H1 (cell line): ENCODE measurements around the gene LAMTOR3. TPM values are rescaled to one million over a fixed set of nuclear protein-coding genes. Genes with fewer than 3 reads are reported as not detected.

Experiments used
- CTCF ChIA-PET: fragments of 300-600 bp; sonication (Branson Sonifier 250); formaldehyde crosslinking; loops from one replicate; lab custom pipeline; 2021; ENCODE audit not compliant: partially characterized antibody; lab: Charles Lee
- POLR2A ChIA-PET: fragments of 300-600 bp; sonication (Branson Sonifier 250); formaldehyde crosslinking; loops from one replicate; lab custom pipeline; 2021; ENCODE audit warnings: inconsistent platforms; ENCODE audit not compliant: partially characterized antibody; lab: Charles Lee
- DNase-seq, 2 experiments: peaks; one replicate each; pipeline versions ENCODE4 v3.0.0 to v3.0.0-alpha.2; 2010 to 2022; ENCODE audit warnings: low spot score in 2 of 2, low read depth in 1 of 2, mixed read lengths in 1 of 2
- FAIRE-seq: peaks from 2 replicates; lab custom pipeline; 2011; peaks lifted over from hg19 to GRCh38; lab: Jason Lieb, UNC
- H2AFZ ChIP-seq: 2 replicates; pipeline ENCODE4 v1.8.1; 2012; ENCODE audit warnings: low read length, inconsistent platforms
- H2AK5ac ChIP-seq: 2 replicates; pipeline ENCODE4 v1.6.1; 2013; ENCODE audit warnings: low read depth, low read length
- H2BK120ac ChIP-seq: replicated peaks from 2 replicates; pipeline ENCODE3; 2013; ENCODE audit warnings: low read depth, low read length, inconsistent platforms
- H2BK12ac ChIP-seq: 2 replicates; pipeline ENCODE4 v1.6.1; 2013; ENCODE audit warnings: low read depth, low read length
- H2BK15ac ChIP-seq: 2 replicates; pipeline ENCODE4 v1.6.1; 2013; ENCODE audit warnings: low read length
- H2BK20ac ChIP-seq: 2 replicates; pipeline ENCODE4 v1.6.1; 2013; ENCODE audit warnings: low read length
- H2BK5ac ChIP-seq: 2 replicates; pipeline ENCODE4 v1.6.1; 2013; ENCODE audit warnings: low read depth, low read length
- H3K14ac ChIP-seq: 2 replicates; pipeline ENCODE4 v1.6.1; 2013; ENCODE audit warnings: inconsistent platforms; ENCODE audit not compliant: insufficient read length
- H3K18ac ChIP-seq: 2 replicates; pipeline ENCODE4 v1.6.1; 2013; ENCODE audit warnings: low read length; ENCODE audit errors: extremely low read depth
- H3K23ac ChIP-seq: 2 replicates; pipeline ENCODE4 v1.6.1; 2013; ENCODE audit warnings: inconsistent platforms; ENCODE audit not compliant: insufficient read length
- H3K23me2 ChIP-seq: 2 replicates; pipeline ENCODE4 v1.6.1; 2013; ENCODE audit warnings: low read depth, low read length
- H3K27ac ChIP-seq: 2 replicates; pipeline ENCODE4 v1.6.1; 2011; ENCODE audit warnings: low read depth, low read length, inconsistent platforms
- H3K27me3 ChIP-seq, 4 experiments: replicated peaks in 1 of 4; 1 replicate in 1 of 4; 2 replicates in 3 of 4; pipeline versions ENCODE4 v1.6.1 to v1.8.1; 2011 to 2013; ENCODE audit warnings: low read length in 3 of 4, mild to moderate bottlenecking in 3 of 4, inconsistent platforms in 2 of 4, mixed read lengths in 2 of 4, moderate library complexity in 1 of 4; ENCODE audit not compliant: control insufficient read depth in 3 of 4, insufficient read depth in 3 of 4; ENCODE audit errors: extremely low read depth in 1 of 4
- H3K36me3 ChIP-seq, 4 experiments: 2 replicates each; pipeline versions ENCODE4 v1.6.1 to v1.8.1; 2011 to 2013; ENCODE audit warnings: mild to moderate bottlenecking in 4 of 4, low read length in 3 of 4, moderate library complexity in 2 of 4, control low read depth in 1 of 4, inconsistent platforms in 1 of 4; ENCODE audit not compliant: insufficient read depth in 4 of 4, control insufficient read depth in 2 of 4
- H3K4ac ChIP-seq: replicated peaks from 2 replicates; pipeline ENCODE3; 2013; ENCODE audit warnings: low read length, low read depth, mixed read lengths, inconsistent platforms; ENCODE audit not compliant: insufficient read length
- H3K4me1 ChIP-seq, 4 experiments: replicated peaks in 1 of 4; 1 replicate in 1 of 4; 2 replicates in 3 of 4; pipeline versions ENCODE4 v1.6.1 to v1.8.1; 2011 to 2013; ENCODE audit warnings: low read length in 3 of 4, inconsistent platforms in 2 of 4, mixed read lengths in 1 of 4; ENCODE audit not compliant: insufficient read depth in 4 of 4, control insufficient read depth in 3 of 4
- H3K4me2 ChIP-seq, 2 experiments: 2 replicates each; pipeline versions ENCODE4 v1.6.1 to v1.8.1; 2011 to 2013; ENCODE audit warnings: low read depth in 2 of 2, low read length in 2 of 2, control low read depth in 1 of 2, inconsistent platforms in 1 of 2, mild to moderate bottlenecking in 1 of 2; ENCODE audit not compliant: insufficient read depth in 1 of 2
- H3K4me3 ChIP-seq, 4 experiments: fragments of 200-600, 300-600 bp in 1 of 4; sonication (generic), shearing (Covaris generic), sonication (Bioruptor Twin) in 1 of 4; 2 replicates each; pipeline versions ENCODE4 v1.5.1 to v1.8.1; 2011 to 2016; ENCODE audit warnings: low read length in 4 of 4, low read depth in 3 of 4, control low read depth in 2 of 4, inconsistent platforms in 2 of 4, mild to moderate bottlenecking in 2 of 4, mixed read lengths in 1 of 4, moderate library complexity in 1 of 4; ENCODE audit not compliant: insufficient read depth in 2 of 4; ENCODE audit errors: extremely low read depth in 1 of 4
- H3K56ac ChIP-seq: replicated peaks from 2 replicates; pipeline ENCODE3; 2013; ENCODE audit warnings: low read depth, mild to moderate bottlenecking, mixed read lengths, low read length, inconsistent platforms; ENCODE audit not compliant: insufficient read length
- H3K79me1 ChIP-seq: 2 replicates; pipeline ENCODE4 v1.6.1; 2013; ENCODE audit warnings: low read depth, low read length, control low read depth
- H3K79me2 ChIP-seq, 2 experiments: 2 replicates each; pipeline versions ENCODE4 v1.6.1 to v1.8.1; 2012 to 2013; ENCODE audit warnings: low read length in 2 of 2, mild to moderate bottlenecking in 2 of 2, inconsistent platforms in 1 of 2; ENCODE audit not compliant: insufficient read depth in 2 of 2, control insufficient read depth in 1 of 2
- H3K9ac ChIP-seq, 4 experiments: replicated peaks in 1 of 4; 1 replicate in 1 of 4; 2 replicates in 3 of 4; pipeline versions ENCODE4 v1.6.1 to v1.8.1; 2011 to 2013; ENCODE audit warnings: low read depth in 3 of 4, low read length in 3 of 4, control low read depth in 2 of 4, mild to moderate bottlenecking in 2 of 4, moderate library complexity in 2 of 4, inconsistent platforms in 1 of 4; ENCODE audit errors: extremely low read depth in 1 of 4
- H3K9me3 ChIP-seq, 2 experiments: 2 replicates each; pipeline versions ENCODE4 v1.6.1 to v1.8.1; 2012 to 2013; ENCODE audit warnings: mild to moderate bottlenecking in 2 of 2, moderate library complexity in 2 of 2, control low read depth in 1 of 2, inconsistent platforms in 1 of 2, low read depth in 1 of 2, low read length in 1 of 2, mixed read lengths in 1 of 2; ENCODE audit not compliant: insufficient read depth in 2 of 2
- H4K20me1 ChIP-seq, 2 experiments: replicated peaks in 1 of 2; 2 replicates each; pipeline versions ENCODE3 to v1.8.1; 2011 to 2013; ENCODE audit warnings: inconsistent platforms in 2 of 2, low read length in 2 of 2, mild to moderate bottlenecking in 1 of 2; ENCODE audit not compliant: insufficient read depth in 2 of 2, control insufficient read depth in 1 of 2
- H4K5ac ChIP-seq: 2 replicates; pipeline ENCODE4 v1.6.1; 2013; ENCODE audit warnings: low read length, low read depth, mixed read lengths, inconsistent platforms; ENCODE audit not compliant: insufficient read length
- H4K8ac ChIP-seq: 2 replicates; pipeline ENCODE4 v1.8.0; 2013; ENCODE audit warnings: mild to moderate bottlenecking, moderate library complexity, low read length, inconsistent platforms; ENCODE audit not compliant: insufficient read depth; ENCODE audit errors: extremely low read depth
- H4K91ac ChIP-seq: replicated peaks from 2 replicates; pipeline ENCODE3; 2013; ENCODE audit warnings: low read length, mixed read lengths, inconsistent platforms; ENCODE audit not compliant: insufficient read length
- CHD2 ChIP-seq: IDR thresholded peaks from 2 replicates; pipeline ENCODE4 v1.6.1; 2012; ENCODE audit warnings: low read length, improper control_type of control experiment
- EGR1 ChIP-seq: IDR thresholded peaks from 2 replicates; pipeline ENCODE4 v1.6.1; 2011; ENCODE audit warnings: low read depth, low read length, borderline replicate concordance
- GTF2F1 ChIP-seq: IDR thresholded peaks from 2 replicates; pipeline ENCODE4 v1.6.1; 2012; ENCODE audit warnings: low read depth, low read length, improper control_type of control experiment, borderline replicate concordance
- HDAC2 ChIP-seq, 2 experiments: fragments of 300-600 bp in 1 of 2; sonication (generic) in 1 of 2; IDR thresholded peaks; 2 replicates each; pipeline ENCODE4 v1.6.1; 2011 to 2012; ENCODE audit warnings: low read depth in 2 of 2, low read length in 2 of 2, mild to moderate bottlenecking in 2 of 2, moderate library complexity in 2 of 2, borderline replicate concordance in 1 of 2, inconsistent platforms in 1 of 2
- HDAC6 ChIP-seq: IDR thresholded peaks from one replicate; pipeline ENCODE4 v1.7.1; 2012; ENCODE audit warnings: low read depth, mild to moderate bottlenecking, inconsistent platforms, low read length, moderate library complexity
- KDM4A ChIP-seq: IDR thresholded peaks from one replicate; pipeline ENCODE4 v1.7.1; 2012; ENCODE audit warnings: low read depth, mild to moderate bottlenecking, moderate library complexity, low read length, inconsistent platforms; ENCODE audit not compliant: severe bottlenecking
- MAFK ChIP-seq: IDR thresholded peaks from 2 replicates; pipeline ENCODE4 v1.6.1; 2012; ENCODE audit warnings: low read depth, mild to moderate bottlenecking, improper control_type of control experiment, low read length
- POLR2AphosphoS5 ChIP-seq: IDR thresholded peaks from 2 replicates; pipeline ENCODE4 v1.6.1; 2011; ENCODE audit warnings: low read depth, low read length
- RNF2 ChIP-seq: fragments of 200-900, 300-1000 bp; sonication (generic); IDR thresholded peaks from 2 replicates; pipeline ENCODE4 v1.7.1; 2016; ENCODE audit warnings: borderline replicate concordance, low read depth, mild to moderate bottlenecking, antibody characterized with exemption, low read length; ENCODE audit not compliant: poor library complexity, severe bottlenecking; ENCODE audit errors: missing control alignments
- SRF ChIP-seq: IDR thresholded peaks from 2 replicates; pipeline ENCODE4 v1.6.1; 2011; ENCODE audit warnings: mild to moderate bottlenecking, low read depth, low read length, moderate library complexity
- TAF7 ChIP-seq: optimal IDR thresholded peaks from 2 replicates; pipeline ENCODE3; 2011; ENCODE audit warnings: low read depth, mild to moderate bottlenecking, inconsistent platforms, low read length, moderate library complexity, borderline replicate concordance
- WGBS, 2 experiments: shearing (Covaris generic) in 1 of 2; methylation state at CpG; one replicate each; pipeline versions ENCODE4 v1.1.6 to v1.1.7; 2013 to 2015; ENCODE audit warnings: low lambda C conversion rate in 2 of 2, mixed read lengths in 2 of 2, inconsistent platforms in 1 of 2, low coverage in 1 of 2, missing lambda C conversion rate in 1 of 2; ENCODE audit not compliant: insufficient replicate concordance in 2 of 2, insufficient coverage in 1 of 2, insufficient read length in 1 of 2; ENCODE audit errors: extremely low coverage in 1 of 2, missing lambda C conversion rate in 1 of 2; 5-methylcytosine and 5-hydroxymethylcytosine counted together
- polyA plus RNA-seq, 7 experiments: library from polyadenylated mRNA; depleted of rRNA in 3 of 7; stranded (reverse) in 5 of 7; unstranded in 2 of 7; fragments of >200 nt in 5 of 7; fragments of 200-250 nt in 2 of 7; gene quantifications; 1 replicate in 5 of 7; 2 replicates in 1 of 7; 4 replicates in 1 of 7; pipeline versions ENCODE4 v1.2.1 to v1.2.3, GENCODE V29; 2011 to 2013; ENCODE audit warnings: missing spikeins in 2 of 7, mixed read lengths in 2 of 7
- total RNA-seq: library from RNA; stranded (reverse); fragmentation: NEBNext Ultra II Directional; extraction: Animal tissue kit (Norgen Biotek cat#: 25700); gene quantifications from 2 replicates; pipeline ENCODE4 v1.2.1, GENCODE V29; 2021
- TF ChIP-seq, protein P1 (sequence below): IDR thresholded peaks from 2 replicates; pipeline ENCODE4 v1.6.1; 2011; ENCODE audit warnings: low read length, improper control_type of control experiment

The LAMTOR3 gene
- total and polyA plus RNA-seq, 2 of the 8 experiments (the other 6 are each of a cell fraction or from before 2014, with no cell fraction given), result 25.1 to 34.4 TPM

GRCh38 chr4:99918656-99919055 lies 24.4 kb upstream of the LAMTOR3 start:
- FAIRE-seq, result no peak
- H3K9me3 ChIP-seq, result no peaks in the 10 kb centered on the region
- peaks cover 0 to 1% (median 0%) of the 10 kb centered on the region in 4 experiments; a peak in 1 of 7 replicates for H3K27me3 ChIP-seq
- H3K36me3 ChIP-seq, result peaks cover 0 to 11% (median 2%) of the 10 kb centered on the region in 4 experiments; a peak in 2 of 8 replicates
- no peak overlapping the region for H3K27ac ChIP-seq
- peaks cover 2% of the 10 kb centered on the region; the same call in 1 of the 2 replicates for H3K79me1 ChIP-seq
- H2BK12ac ChIP-seq, result no peak overlapping the region
- no peak overlapping the region for H3K4ac ChIP-seq
- H2BK5ac ChIP-seq, result no peak overlapping the region
- H4K91ac ChIP-seq, result no peak overlapping the region
- H3K14ac ChIP-seq, result no peak overlapping the region
- 100% methylated on average over 2 of the region's 2 CpGs; no CpG with 5 or more reads in 1 of the 2 experiments for WGBS, 2 experiments
- no peak overlapping the region for H3K23ac ChIP-seq
- H4K5ac ChIP-seq, result no peak overlapping the region
- H3K4me1 ChIP-seq, result no peaks in the 10 kb centered on the region
- H3K56ac ChIP-seq, result no peak overlapping the region
- H3K4me3 ChIP-seq, result no peak overlapping the region
- H2BK15ac ChIP-seq, result no peak overlapping the region
- no peaks in the 10 kb centered on the region for H3K79me2 ChIP-seq
- ChIA-PET CTCF (interaction anchor here (1.0 kb wide), 1 partner anchor 17 kb away, joined by 3 read pairs; no protein-coding TSS in a partner anchor), POLR2A (interaction anchor here (2.2 kb wide), 1 partner anchor 30 kb away, joined by 9 read pairs; no protein-coding TSS in a partner anchor)
- H2AK5ac ChIP-seq, result no peak overlapping the region
- no peak overlapping the region for H2BK20ac ChIP-seq
- H3K9ac ChIP-seq, result no peak overlapping the region
- H2BK120ac ChIP-seq, result no peak overlapping the region
- no peaks in the 10 kb centered on the region for H4K20me1 ChIP-seq
- DNase-seq, result no peak
- H3K23me2 ChIP-seq, result no peaks in the 10 kb centered on the region
- H4K8ac ChIP-seq, result no peak overlapping the region
- no peak overlapping the region for H3K18ac ChIP-seq
- no peak overlapping the region for H3K4me2 ChIP-seq
- H2AFZ ChIP-seq, result no peak overlapping the region
- TF ChIP-seq HDAC2 (IDR thresholded peaks at IDR 0.05; ENCODE audit: borderline replicate concordance in 1 of 2, low read depth in 2 of 2, low read length in 2 of 2) (no peak), POLR2AphosphoS5 (no peak), GTF2F1 (no peak), TAF7 (no peak), RNF2 (no peak), EGR1 (no peak), KDM4A (no peak), HDAC6 (no peak), MAFK (no peak), SRF (no peak), CHD2 (no peak)
- TF ChIP-seq, protein P1, sequence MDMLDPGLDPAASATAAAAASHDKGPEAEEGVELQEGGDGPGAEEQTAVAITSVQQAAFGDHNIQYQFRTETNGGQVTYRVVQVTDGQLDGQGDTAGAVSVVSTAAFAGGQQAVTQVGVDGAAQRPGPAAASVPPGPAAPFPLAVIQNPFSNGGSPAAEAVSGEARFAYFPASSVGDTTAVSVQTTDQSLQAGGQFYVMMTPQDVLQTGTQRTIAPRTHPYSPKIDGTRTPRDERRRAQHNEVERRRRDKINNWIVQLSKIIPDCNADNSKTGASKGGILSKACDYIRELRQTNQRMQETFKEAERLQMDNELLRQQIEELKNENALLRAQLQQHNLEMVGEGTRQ, result no peak
